ENCODE measurements around the gene F10. TPM values are rescaled to one million over a fixed set of nuclear protein-coding genes. Genes with fewer than 3 reads are reported as not detected.

The F10 gene
- total RNA-seq, 1 experiment from 2014 or later, result 0.18 TPM

- ChIA-PET POLR2A (no interaction called here), CTCF (no interaction called here)
- H3K36me3 ChIP-seq (ENCODE audit: control insufficient read depth, insufficient read depth, low read length), result no peaks in the 10 kb centered on the region; the same call in 1 of the 2 replicates
- intact Hi-C loops (cut with micrococcal nuclease; ENCODE audit: unreplicated experiment) (no loop called here), in situ Hi-C loops (cut with HindIII; ENCODE audit: low pct_unique_long_range_greater_than_20kb, low sequenced_read_pairs) (no loop called here)
- TF ChIP-seq POLR2AphosphoS5 (IDR thresholded peaks at IDR 0.05; ENCODE audit: low read depth, low read length), result no peak
- no peak for TF ChIP-seq TCF7L2 (IDR thresholded peaks at IDR 0.05; ENCODE audit: low read depth, low read length)
- no peak for TF ChIP-seq CTCF (IDR thresholded peaks at IDR 0.05)
- no peak for TF ChIP-seq REST (IDR thresholded peaks at IDR 0.05; ENCODE audit: insufficient read depth in 1 of 2, low read depth in 2 of 2, low read length in 1 of 2)
- BruUV-seq (replicated peaks), result no TSS peak
- DNase-seq (ENCODE audit: low read depth, low spot score) (no peak), ATAC-seq (no peak)
- H3K9me3 ChIP-seq (ENCODE audit: control insufficient read depth, insufficient read depth, low read depth, low read length), result no peaks in the 10 kb centered on the region
- H3K27ac ChIP-seq (ENCODE audit: low read length), result no peak overlapping the region
- H3K4me3 ChIP-seq (ENCODE audit: low read depth in 2 of 2, low read length in 2 of 2), result no peak overlapping the region
- no peaks in the 10 kb centered on the region for H3K27me3 ChIP-seq (ENCODE audit: control insufficient read depth, insufficient read depth, low read length)
- no peaks in the 10 kb centered on the region; the same call in 1 of the 2 replicates for H3K4me1 ChIP-seq (ENCODE audit: control insufficient read depth, insufficient read depth, low read length)
Measured at GRCh38 chr13:113167155-113167554, 44.6 kb downstream of the F10 start.

- no peak for ATAC-seq
- intact Hi-C loops (cut with micrococcal nuclease; ENCODE audit: unreplicated experiment), result no loop called here
- Histone ChIP-seq H3K27ac (ENCODE audit: low read length) (no peak overlapping the region), H3K4me3 (ENCODE audit: low read depth in 2 of 2, low read length in 2 of 2) (no peak overlapping the region), H3K27me3 (ENCODE audit: control insufficient read depth, insufficient read depth, low read length) (no peaks in the 10 kb centered on the region), H3K36me3 (ENCODE audit: control insufficient read depth, insufficient read depth, low read length) (no peaks in the 10 kb centered on the region; the same call in 1 of the 2 replicates), H3K4me1 (ENCODE audit: control insufficient read depth, insufficient read depth, low read length) (no peaks in the 10 kb centered on the region; the same call in 1 of the 2 replicates), H3K9me3 (ENCODE audit: control insufficient read depth, insufficient read depth, low read depth, low read length) (no peaks in the 10 kb centered on the region)
- TF ChIP-seq CTCF (IDR thresholded peaks at IDR 0.05), result no peak
- no peak for TF ChIP-seq SIN3A (IDR thresholded peaks at IDR 0.05; ENCODE audit: borderline replicate concordance, insufficient read depth, low read depth, low read length)
- no peak for TF ChIP-seq POLR2AphosphoS5 (IDR thresholded peaks at IDR 0.05; ENCODE audit: low read depth, low read length)
- no peak for TF ChIP-seq REST (IDR thresholded peaks at IDR 0.05; ENCODE audit: insufficient read depth in 1 of 2, low read depth in 2 of 2, low read length in 1 of 2)
- no peak for TF ChIP-seq TCF7L2 (IDR thresholded peaks at IDR 0.05; ENCODE audit: low read depth, low read length)
- in situ Hi-C loops (cut with HindIII; ENCODE audit: low pct_unique_long_range_greater_than_20kb, low sequenced_read_pairs), result no loop called here
- ChIA-PET CTCF (no interaction called here), POLR2A (no interaction called here)
- DNase-seq (ENCODE audit: low read depth, low spot score), result no peak
- no TSS peak for BruUV-seq (replicated peaks)
Measured at GRCh38 chr13:113167575-113167974, 45.0 kb downstream of the F10 start.

All from Panc1 (cell line).